ENCODE data around the gene MAP6. TPM values are rescaled to one million over a fixed set of nuclear protein-coding genes. Genes with fewer than 3 reads are reported as not detected.

Gene MAP6
- total and polyA plus RNA-seq, 10 of the 15 experiments (the other 5 are each of a cell fraction or from before 2014, with no cell fraction given) = 0.06 to 0.19 (median 0.11) TPM; not detected in 5

DNA sequence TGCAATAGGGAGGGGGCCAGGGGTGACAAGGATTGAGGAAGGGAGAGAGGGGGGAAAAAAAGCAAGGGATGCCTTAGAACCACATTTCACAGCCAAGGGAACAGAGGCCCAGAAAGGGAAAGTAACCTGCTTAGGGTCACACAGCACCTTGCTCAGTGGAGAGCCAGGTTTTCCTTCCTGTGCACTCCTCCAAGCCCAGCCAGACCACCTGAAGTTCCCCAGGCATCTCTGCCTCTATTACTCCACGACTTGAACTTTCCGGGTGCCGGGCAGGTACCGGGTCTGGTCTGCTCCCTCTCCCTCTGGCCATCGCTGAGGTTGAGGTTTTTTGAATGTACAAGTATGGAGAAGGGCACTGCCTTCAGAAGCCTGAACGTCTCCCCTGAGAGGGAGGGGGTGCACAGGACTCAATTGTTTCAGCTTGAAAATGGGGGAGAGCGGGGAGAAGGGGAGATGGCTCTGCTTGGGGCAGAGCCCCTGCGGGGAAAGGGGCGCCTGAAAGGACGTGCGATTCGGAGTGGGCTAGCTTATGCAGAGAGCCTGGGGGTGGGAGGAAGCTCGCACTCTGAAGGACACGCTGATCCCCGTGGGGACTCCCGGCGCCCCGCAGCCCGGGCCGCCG lies 107.3 kb downstream of the MAP6 start:
- in situ Hi-C loops (cut with MboI) (no loop called here), intact Hi-C loops (cut with micrococcal nuclease; ENCODE audit: unreplicated experiment) (loop anchor here (1.0 kb wide), 1 partner anchor 207 kb away; the partner anchor contains the start of gene DGAT2)
- peak overlapping the region; percentile 82 for H3K4me3 ChIP-seq
- TF ChIP-seq POU2F2 (IDR thresholded peaks at IDR 0.05; ENCODE audit: borderline replicate concordance, low read depth, low read length) (no peak), RAD21 (IDR thresholded peaks at IDR 0.05; ENCODE audit: insufficient read depth, low read depth, low read length) (no peak), MEF2B (IDR thresholded peaks at IDR 0.05; ENCODE audit: partially characterized antibody, poor library complexity, severe bottlenecking) (peak; percentile 37), YY1 (IDR thresholded peaks at IDR 0.05; ENCODE audit: low read depth, low read length) (no peak), BHLHE40 (IDR thresholded peaks at IDR 0.05; ENCODE audit: borderline replicate concordance in 1 of 2, low read depth in 2 of 2, low read length in 1 of 2) (peak in 1 of 2 experiments; percentile 21; a peak in 1 of 4 replicates), ZNF622 (IDR thresholded peaks at IDR 0.05) (no peak), SP1 (IDR thresholded peaks at IDR 0.05; ENCODE audit: low read depth, low read length) (peak; percentile 53), RCOR1 (conservative IDR thresholded peaks at IDR 0.05; ENCODE audit: low read depth, low read length) (no peak), CREB1 (IDR thresholded peaks at IDR 0.05; ENCODE audit: low read depth) (no peak), DPF2 (IDR thresholded peaks at IDR 0.05) (0 out of 2 replicates have a peak, but pooled peaks have one; percentile 14), CHD1 (IDR thresholded peaks at IDR 0.05; ENCODE audit: low read depth, low read length) (0 out of 2 replicates have a peak, but pooled peaks have one; percentile 28), TCF12 (IDR thresholded peaks at IDR 0.05; ENCODE audit: low read depth, low read length) (no peak), SMARCA5 (IDR thresholded peaks at IDR 0.05) (peak; percentile 44; the same call in 1 of the 2 replicates)
- TF ChIP-seq, protein P1, sequence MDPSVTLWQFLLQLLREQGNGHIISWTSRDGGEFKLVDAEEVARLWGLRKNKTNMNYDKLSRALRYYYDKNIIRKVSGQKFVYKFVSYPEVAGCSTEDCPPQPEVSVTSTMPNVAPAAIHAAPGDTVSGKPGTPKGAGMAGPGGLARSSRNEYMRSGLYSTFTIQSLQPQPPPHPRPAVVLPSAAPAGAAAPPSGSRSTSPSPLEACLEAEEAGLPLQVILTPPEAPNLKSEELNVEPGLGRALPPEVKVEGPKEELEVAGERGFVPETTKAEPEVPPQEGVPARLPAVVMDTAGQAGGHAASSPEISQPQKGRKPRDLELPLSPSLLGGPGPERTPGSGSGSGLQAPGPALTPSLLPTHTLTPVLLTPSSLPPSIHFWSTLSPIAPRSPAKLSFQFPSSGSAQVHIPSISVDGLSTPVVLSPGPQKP (IDR thresholded peaks at IDR 0.05; ENCODE audit: low read depth, low read length) = no peak
- TF ChIP-seq, protein P2, sequence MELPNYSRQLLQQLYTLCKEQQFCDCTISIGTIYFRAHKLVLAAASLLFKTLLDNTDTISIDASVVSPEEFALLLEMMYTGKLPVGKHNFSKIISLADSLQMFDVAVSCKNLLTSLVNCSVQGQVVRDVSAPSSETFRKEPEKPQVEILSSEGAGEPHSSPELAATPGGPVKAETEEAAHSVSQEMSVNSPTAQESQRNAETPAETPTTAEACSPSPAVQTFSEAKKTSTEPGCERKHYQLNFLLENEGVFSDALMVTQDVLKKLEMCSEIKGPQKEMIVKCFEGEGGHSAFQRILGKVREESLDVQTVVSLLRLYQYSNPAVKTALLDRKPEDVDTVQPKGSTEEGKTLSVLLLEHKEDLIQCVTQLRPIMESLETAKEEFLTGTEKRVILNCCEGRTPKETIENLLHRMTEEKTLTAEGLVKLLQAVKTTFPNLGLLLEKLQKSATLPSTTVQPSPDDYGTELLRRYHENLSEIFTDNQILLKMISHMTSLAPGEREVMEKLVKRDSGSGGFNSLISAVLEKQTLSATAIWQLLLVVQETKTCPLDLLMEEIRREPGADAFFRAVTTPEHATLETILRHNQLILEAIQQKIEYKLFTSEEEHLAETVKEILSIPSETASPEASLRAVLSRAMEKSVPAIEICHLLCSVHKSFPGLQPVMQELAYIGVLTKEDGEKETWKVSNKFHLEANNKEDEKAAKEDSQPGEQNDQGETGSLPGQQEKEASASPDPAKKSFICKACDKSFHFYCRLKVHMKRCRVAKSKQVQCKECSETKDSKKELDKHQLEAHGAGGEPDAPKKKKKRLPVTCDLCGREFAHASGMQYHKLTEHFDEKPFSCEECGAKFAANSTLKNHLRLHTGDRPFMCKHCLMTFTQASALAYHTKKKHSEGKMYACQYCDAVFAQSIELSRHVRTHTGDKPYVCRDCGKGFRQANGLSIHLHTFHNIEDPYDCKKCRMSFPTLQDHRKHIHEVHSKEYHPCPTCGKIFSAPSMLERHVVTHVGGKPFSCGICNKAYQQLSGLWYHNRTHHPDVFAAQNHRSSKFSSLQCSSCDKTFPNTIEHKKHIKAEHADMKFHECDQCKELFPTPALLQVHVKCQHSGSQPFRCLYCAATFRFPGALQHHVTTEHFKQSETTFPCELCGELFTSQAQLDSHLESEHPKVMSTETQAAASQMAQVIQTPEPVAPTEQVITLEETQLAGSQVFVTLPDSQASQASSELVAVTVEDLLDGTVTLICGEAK (IDR thresholded peaks at IDR 0.05; ENCODE audit: borderline replicate concordance) = 0 out of 2 replicates have a peak, but pooled peaks have one; percentile 9
- TF ChIP-seq, protein P3, sequence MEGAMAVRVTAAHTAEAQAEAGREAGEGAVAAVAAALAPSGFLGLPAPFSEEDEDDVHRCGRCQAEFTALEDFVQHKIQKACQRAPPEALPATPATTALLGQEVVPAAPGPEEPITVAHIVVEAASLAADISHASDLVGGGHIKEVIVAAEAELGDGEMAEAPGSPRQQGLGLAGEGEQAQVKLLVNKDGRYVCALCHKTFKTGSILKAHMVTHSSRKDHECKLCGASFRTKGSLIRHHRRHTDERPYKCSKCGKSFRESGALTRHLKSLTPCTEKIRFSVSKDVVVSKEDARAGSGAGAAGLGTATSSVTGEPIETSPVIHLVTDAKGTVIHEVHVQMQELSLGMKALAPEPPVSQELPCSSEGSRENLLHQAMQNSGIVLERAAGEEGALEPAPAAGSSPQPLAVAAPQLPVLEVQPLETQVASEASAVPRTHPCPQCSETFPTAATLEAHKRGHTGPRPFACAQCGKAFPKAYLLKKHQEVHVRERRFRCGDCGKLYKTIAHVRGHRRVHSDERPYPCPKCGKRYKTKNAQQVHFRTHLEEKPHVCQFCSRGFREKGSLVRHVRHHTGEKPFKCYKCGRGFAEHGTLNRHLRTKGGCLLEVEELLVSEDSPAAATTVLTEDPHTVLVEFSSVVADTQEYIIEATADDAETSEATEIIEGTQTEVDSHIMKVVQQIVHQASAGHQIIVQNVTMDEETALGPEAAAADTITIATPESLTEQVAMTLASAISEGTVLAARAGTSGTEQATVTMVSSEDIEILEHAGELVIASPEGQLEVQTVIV (IDR thresholded peaks at IDR 0.05; ENCODE audit: borderline replicate concordance, partially characterized antibody) = no peak

More for the DNA sequence above, 107.3 kb downstream of the MAP6 start:
- DNase-seq (ENCODE audit: low read depth, low spot score) (no peak), FAIRE-seq (peak; percentile 65), ATAC-seq (peak; percentile 36)
- peaks cover 5% of the 10 kb centered on the region for H3K4me1 ChIP-seq (ENCODE audit: control insufficient read depth, insufficient read depth, low read length)
- BruUV-seq (replicated peaks) = no TSS peak
- peak overlapping the region; percentile 99 for H3K4me2 ChIP-seq (ENCODE audit: control insufficient read depth, insufficient read depth)
- RAD21 ChIA-PET (ENCODE audit: unreplicated experiment) = interaction anchor here (0.6 to 1.2 kb wide), 3 partner anchors 15 to 36 kb away, joined by 3 read pairs; no protein-coding TSS in a partner anchor
- CTCF ChIA-PET = interaction anchor here (0.7 to 1.6 kb wide), 9 partner anchors 13 to 1002 kb away, joined by 3 to 7 read pairs (median 4); no protein-coding TSS in a partner anchor
- H2AFZ ChIP-seq (ENCODE audit: control insufficient read depth, low read depth, low read length) = peak overlapping the region; percentile 73
- WGBS (ENCODE audit: insufficient coverage, insufficient replicate concordance, low lambda C conversion rate, missing lambda C conversion rate) = 17% methylated on average over 16 of the region's 21 CpGs
- H3K79me2 ChIP-seq (ENCODE audit: control insufficient read depth, insufficient read depth, low read length) = peaks cover 19% of the 10 kb centered on the region
- H4K20me1 ChIP-seq (ENCODE audit: control insufficient read depth, insufficient read depth) = no peaks in the 10 kb centered on the region
- SMC1A ChIA-PET (ENCODE audit: uncharacterized antibody, unreplicated experiment) = interaction anchor here (1.0 to 1.1 kb wide), 4 partner anchors 15 to 145 kb away, joined by 3 to 4 read pairs (median 4); no protein-coding TSS in a partner anchor
- POLR2A ChIA-PET = interaction anchor here (0.6 to 1.9 kb wide), 5 partner anchors 14 to 145 kb away, joined by 3 to 15 read pairs (median 3); no protein-coding TSS in a partner anchor
- H3K27ac ChIP-seq (ENCODE audit: control insufficient read depth, insufficient read depth) = peak overlapping the region; percentile 94
- no peaks in the 10 kb centered on the region for H3K27me3 ChIP-seq (replicated peaks in 1 of 2; ENCODE audit: control insufficient read depth in 2 of 2, insufficient read depth in 2 of 2, low read length in 1 of 2)
- H3K9ac ChIP-seq (ENCODE audit: control insufficient read depth, insufficient read depth, low read length) = peak overlapping the region; percentile 96
- H3K9me3 ChIP-seq (replicated peaks; ENCODE audit: control insufficient read depth, insufficient read depth, low read length) = no peaks in the 10 kb centered on the region
- peaks cover 0 to 2% of the 10 kb centered on the region in 2 experiments; a peak in 1 of 4 replicates for H3K36me3 ChIP-seq (ENCODE audit: control insufficient read depth in 2 of 2, insufficient read depth in 2 of 2, low read length in 1 of 2)

Measured in GM12878 (cell line).